RPMI7951 (cell line): ENCODE results near the gene KRT28. TPM values are rescaled to one million over a fixed set of nuclear protein-coding genes. Genes with fewer than 3 reads are reported as not detected.
A peak's percentile ranks its signal among the peaks of the same experiment; 100 is the strongest.
"Not testable (repeated sequence)": the region's sequence is repeated elsewhere in the genome, so short reads cannot be mapped to it uniquely, and the experiment has no call there.

Experiments used
- DNase-seq: peaks from one replicate; pipeline ENCODE4 v3.0.0-alpha.2; 2012; ENCODE audit warnings: low read depth
- total RNA-seq: library from RNA; depleted of rRNA; stranded (reverse); fragments of >200 nt; shearing (Covaris generic); gene quantifications from 2 replicates; pipeline ENCODE4 v1.2.3, GENCODE V29; 2014

The KRT28 gene
- total RNA-seq, 1 experiment from 2014 or later: not detected

GRCh38 chr17:40818733-40819527 is 19.2 kb upstream of the KRT28 start:
- peak; percentile 81 for DNase-seq

- DNase-seq: no peak
Measured at GRCh38 chr17:40818343-40818732, 18.6 kb upstream of the KRT28 start.

GRCh38 chr17:40817103-40817682 is 17.4 kb upstream of the KRT28 start:
- DNase-seq: no peak

- no peak for DNase-seq
Measured at GRCh38 chr17:40816569-40816968, 16.8 kb upstream of the KRT28 start.

- DNase-seq: no peak
Measured at GRCh38 chr17:40815381-40815780, 15.6 kb upstream of the KRT28 start.

GRCh38 chr17:40814657-40815056 is 14.9 kb upstream of the KRT28 start:
- DNase-seq: not testable (repeated sequence)

GRCh38 chr17:40813804-40814203 is 14.0 kb upstream of the KRT28 start:
- DNase-seq: peak; percentile 70

GRCh38 chr17:40812639-40813038 is 12.9 kb upstream of the KRT28 start:
- DNase-seq: no peak

GRCh38 chr17:40810494-40810893 is 10.7 kb upstream of the KRT28 start:
- peak; percentile 13 for DNase-seq

GRCh38 chr17:40809721-40810421 is 10.1 kb upstream of the KRT28 start:
- DNase-seq: no peak

GRCh38 chr17:40806131-40806530 is 6.4 kb upstream of the KRT28 start:
- no peak for DNase-seq

- peak; percentile 58 for DNase-seq
Measured at GRCh38 chr17:40803617-40804082, 3.9 kb upstream of the KRT28 start.

- no peak for DNase-seq
Measured at GRCh38 chr17:40801157-40801556, 1.4 kb upstream of the KRT28 start.

- no peak for DNase-seq
Measured at GRCh38 chr17:40800381-40800780, 622 bp upstream of the KRT28 start.

GRCh38 chr17:40796846-40797245 is 2.9 kb downstream of the KRT28 start:
- DNase-seq: no peak

GRCh38 chr17:40795019-40795667 is 4.6 kb downstream of the KRT28 start:
- no peak for DNase-seq

GRCh38 chr17:40794466-40794865 is 5.3 kb downstream of the KRT28 start:
- no peak for DNase-seq

GRCh38 chr17:40793832-40794231 is 5.9 kb downstream of the KRT28 start:
- no peak for DNase-seq

- DNase-seq: peak; percentile 49
Measured at GRCh38 chr17:40791787-40792436, 7.8 kb downstream of the KRT28 start.

- no peak for DNase-seq
Measured at GRCh38 chr17:40791111-40791510, 8.6 kb downstream of the KRT28 start.

GRCh38 chr17:40782450-40782849 is 17.3 kb downstream of the KRT28 start, which contains the start of gene KRT27:
TSS of gene KRT27 (minus strand) at chr17:40782550. CDS start at chr17:40782493, 57 bp downstream.
- no peak for DNase-seq
